Activated B cell treated with CpG ODN at 0.5 μM for 24 hours (primary cell): ENCODE results near the gene TEF. TPM values are rescaled to one million over a fixed set of nuclear protein-coding genes. Genes with fewer than 3 reads are reported as not detected.

Experiments
- ATAC-seq: fragments of 200-7000 bp; cut with Tn5 transposase; one replicate; pipeline ENCODE4 v1.10.0; 2021; ENCODE audit warnings: low read depth, mild to moderate bottlenecking, moderate library complexity
- CTCF ChIA-PET: fragments of 350-600 bp; sonication (Branson Sonifier 250); formaldehyde crosslinking; loops from one replicate; lab custom pipeline; 2021; ENCODE audit warnings: antibody characterized with exemption; lab: Charles Lee
- POLR2A ChIA-PET: fragments of 350-600 bp; sonication (Branson Sonifier 250); formaldehyde crosslinking; loops from one replicate; lab custom pipeline; 2021; ENCODE audit warnings: antibody characterized with exemption; lab: Charles Lee
- DNase-seq: peaks from one replicate; pipeline ENCODE4 v3.0.0; 2022
- H3K27ac Mint-ChIP-seq: one replicate; pipeline ENCODE4 v1.8.0; 2020; ENCODE audit warnings: mixed read lengths
- H3K27me3 Mint-ChIP-seq: one replicate; pipeline ENCODE4 v1.8.0; 2021; ENCODE audit warnings: mixed read lengths
- H3K36me3 Mint-ChIP-seq: one replicate; pipeline ENCODE4 v1.8.0; 2021; ENCODE audit warnings: low read depth, mixed read lengths
- H3K4me1 Mint-ChIP-seq: one replicate; pipeline ENCODE4 v1.8.0; 2021; ENCODE audit warnings: mixed read lengths
- H3K4me3 Mint-ChIP-seq: one replicate; pipeline ENCODE4 v1.8.0; 2020; ENCODE audit warnings: mild to moderate bottlenecking, mixed read lengths
- H3K9me3 Mint-ChIP-seq: one replicate; pipeline ENCODE4 v1.8.0; 2020; ENCODE audit warnings: mixed read lengths
- CTCF ChIP-seq: fragments of 200-600 bp; IDR thresholded peaks from one replicate; pipeline ENCODE4 v1.8.0; 2022; ENCODE audit warnings: antibody characterized with exemption, mild to moderate bottlenecking
- intact Hi-C: fragments of 100-400 bp; cut with micrococcal nuclease; formaldehyde crosslinking; loops from one replicate; pipeline ENCODE4 v1.15.1; 2024
- total RNA-seq: library from RNA; stranded (reverse); gene quantifications from 2 replicates; pipeline ENCODE4 v1.2.3, GENCODE V29; 2022

The TEF gene
- total RNA-seq, 1 donor from 2014 or later, result 5.2 TPM

GRCh38 chr22:41364233-41364632, 17.5 kb upstream of the TEF start:
- ATAC-seq, result no peak
- peaks cover 4% of the 10 kb centered on the region for H3K36me3 Mint-ChIP-seq
- no peak for DNase-seq
- no peak overlapping the region for H3K27ac Mint-ChIP-seq
- no peaks in the 10 kb centered on the region for H3K9me3 Mint-ChIP-seq
- H3K4me1 Mint-ChIP-seq, result no peaks in the 10 kb centered on the region
- H3K4me3 Mint-ChIP-seq, result no peak overlapping the region
- ChIA-PET POLR2A (no interaction called here), CTCF (no interaction called here)
- peaks cover 8% of the 10 kb centered on the region for H3K27me3 Mint-ChIP-seq
- intact Hi-C loops, result no loop called here
- TF ChIP-seq CTCF, result no peak

- H3K27me3 Mint-ChIP-seq, result peaks cover 8% of the 10 kb centered on the region
- H3K9me3 Mint-ChIP-seq, result no peaks in the 10 kb centered on the region
- intact Hi-C loops, result no loop called here
- ChIA-PET POLR2A (no interaction called here), CTCF (no interaction called here)
- no peaks in the 10 kb centered on the region for H3K36me3 Mint-ChIP-seq
- H3K4me1 Mint-ChIP-seq, result no peaks in the 10 kb centered on the region
- ATAC-seq, result no peak
- DNase-seq, result no peak
- no peak overlapping the region for H3K4me3 Mint-ChIP-seq
- H3K27ac Mint-ChIP-seq, result no peak overlapping the region
- TF ChIP-seq CTCF, result no peak
Observed at GRCh38 chr22:41364955-41365354, 16.8 kb upstream of the TEF start.

- CTCF ChIA-PET, result no interaction called here
- ATAC-seq, result no peak
- H3K4me3 Mint-ChIP-seq, result no peak overlapping the region
- POLR2A ChIA-PET, result interaction anchor here (0.7 kb wide), 1 partner anchor 80 kb away, joined by 3 read pairs; no protein-coding TSS in a partner anchor
- no peak for TF ChIP-seq CTCF
- no peaks in the 10 kb centered on the region for H3K9me3 Mint-ChIP-seq
- intact Hi-C loops, result no loop called here
- H3K36me3 Mint-ChIP-seq, result no peaks in the 10 kb centered on the region
- DNase-seq, result no peak
- peaks cover 8% of the 10 kb centered on the region for H3K27me3 Mint-ChIP-seq
- H3K27ac Mint-ChIP-seq, result no peak overlapping the region
- H3K4me1 Mint-ChIP-seq, result no peaks in the 10 kb centered on the region
Observed at GRCh38 chr22:41365425-41365824, 16.3 kb upstream of the TEF start.

- Mint-ChIP-seq H3K36me3 (no peaks in the 10 kb centered on the region), H3K4me1 (no peaks in the 10 kb centered on the region), H3K27ac (no peak overlapping the region), H3K4me3 (no peak overlapping the region), H3K9me3 (no peaks in the 10 kb centered on the region), H3K27me3 (peaks cover 8% of the 10 kb centered on the region)
- no peak for ATAC-seq
- no peak for DNase-seq
- intact Hi-C loops, result no loop called here
- TF ChIP-seq CTCF, result no peak
- CTCF ChIA-PET, result no interaction called here
- POLR2A ChIA-PET, result interaction anchor here (0.5 to 0.7 kb wide), 3 partner anchors 7 to 203 kb away, joined by 3 to 8 read pairs (median 3); no protein-coding TSS in a partner anchor
Observed at GRCh38 chr22:41366323-41367029, 15.3 kb upstream of the TEF start.

- Mint-ChIP-seq H3K36me3 (no peaks in the 10 kb centered on the region), H3K4me1 (no peaks in the 10 kb centered on the region), H3K4me3 (no peak overlapping the region), H3K27ac (no peak overlapping the region), H3K9me3 (no peaks in the 10 kb centered on the region), H3K27me3 (peaks cover 8% of the 10 kb centered on the region)
- ChIA-PET POLR2A (no interaction called here), CTCF (no interaction called here)
- ATAC-seq, result no peak
- no peak for TF ChIP-seq CTCF
- DNase-seq, result no peak
- intact Hi-C loops, result no loop called here
Observed at GRCh38 chr22:41367039-41367679, 14.6 kb upstream of the TEF start.
